ENCODE results near the gene DDX60.

DNA sequence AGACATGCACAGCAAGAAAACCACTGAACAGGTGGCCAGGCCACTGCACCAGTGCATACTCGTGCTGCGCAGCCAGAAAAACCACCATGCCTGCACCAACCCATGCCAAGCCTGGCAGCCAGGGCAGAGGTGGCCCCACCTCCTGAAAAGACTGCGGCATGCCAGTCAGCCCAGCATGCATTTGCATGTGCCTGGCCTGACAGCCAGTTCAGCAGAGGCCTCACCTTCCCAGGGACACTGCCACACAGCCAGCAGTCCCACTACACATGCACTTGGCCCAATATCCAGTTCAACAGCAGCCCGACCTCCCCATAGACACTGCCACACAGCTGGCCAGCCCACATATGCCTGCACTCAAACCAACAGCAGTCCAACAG lies 43.5 kb upstream of the DDX60 start:
- no peak for TF ChIP-seq CTCF (conservative IDR thresholded peaks at IDR 0.05)
- no peak for TF ChIP-seq EZH2 (IDR thresholded peaks at IDR 0.05; ENCODE audit: low read depth)

Data from PC-9 (cell line).